AG04449 (cell line): ENCODE results near the gene POMP.

Source experiments
- CTCF ChIA-PET: fragments of 350-600 bp; formaldehyde crosslinking; extraction: SDS; loops from one replicate; lab custom pipeline; 2021; ENCODE audit warnings: antibody characterized with exemption; lab: Yijun Ruan, JAX
- POLR2A ChIA-PET: fragments of 400-600, 350-600 bp; formaldehyde crosslinking; extraction: SDS; loops from one replicate; lab custom pipeline; 2020; ENCODE audit warnings: antibody characterized with exemption, inconsistent platforms; lab: Yijun Ruan, JAX
- DNase-seq: peaks from one replicate; pipeline ENCODE4 v3.0.0-alpha.2; 2010; ENCODE audit warnings: low read depth, low spot score
- H3K4me3 ChIP-seq: 2 replicates; pipeline ENCODE4 v1.5.1; 2011; ENCODE audit warnings: low read depth, mild to moderate bottlenecking, control low read depth, low read length
- CTCF ChIP-seq: IDR thresholded peaks from one replicate; pipeline ENCODE4 v1.5.1; 2011; ENCODE audit warnings: mild to moderate bottlenecking, moderate library complexity, low read length, control low read depth, inconsistent platforms; ENCODE audit not compliant: insufficient read depth; ENCODE audit errors: missing control alignments

Gene POMP

GRCh38 chr13:28657784-28658538 lies 969 bp upstream of the POMP start:
- no peak for DNase-seq
- POLR2A ChIA-PET = interaction anchor here (1.1 to 1.5 kb wide), 2 partner anchors 19 to 40 kb away, joined by 3 to 4 read pairs; no protein-coding TSS in a partner anchor
- CTCF ChIA-PET = interaction anchor here (0.6 to 4.9 kb wide), 9 partner anchors 9 to 393 kb away, joined by 3 to 24 read pairs (median 4); no protein-coding TSS in a partner anchor
- H3K4me3 ChIP-seq = peak overlapping the region; percentile 97
- no peak for TF ChIP-seq CTCF

DNA sequence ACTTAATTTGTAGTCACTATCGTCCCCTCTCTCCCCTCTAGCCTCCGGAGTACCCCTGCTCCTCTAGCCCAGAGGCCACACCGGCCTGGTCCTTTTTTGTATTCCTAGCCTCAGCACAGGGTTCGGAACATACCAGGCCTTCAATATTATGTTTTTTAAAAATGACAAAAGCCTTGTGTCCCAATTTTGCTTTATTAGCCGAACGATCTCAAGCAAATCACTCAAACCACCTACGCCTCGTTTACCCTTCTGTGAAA lies 463 bp upstream of the POMP start:
- TF ChIP-seq CTCF = no peak
- ChIA-PET POLR2A (interaction anchor here (1.0 to 1.5 kb wide), 3 partner anchors 19 to 169 kb away, joined by 3 to 4 read pairs (median 3); no protein-coding TSS in a partner anchor), CTCF (interaction anchor here (0.6 to 4.9 kb wide), 9 partner anchors 14 to 394 kb away, joined by 3 to 24 read pairs (median 4); no protein-coding TSS in a partner anchor)
- peak overlapping the region; percentile 97 for H3K4me3 ChIP-seq
- no peak for DNase-seq

DNA sequence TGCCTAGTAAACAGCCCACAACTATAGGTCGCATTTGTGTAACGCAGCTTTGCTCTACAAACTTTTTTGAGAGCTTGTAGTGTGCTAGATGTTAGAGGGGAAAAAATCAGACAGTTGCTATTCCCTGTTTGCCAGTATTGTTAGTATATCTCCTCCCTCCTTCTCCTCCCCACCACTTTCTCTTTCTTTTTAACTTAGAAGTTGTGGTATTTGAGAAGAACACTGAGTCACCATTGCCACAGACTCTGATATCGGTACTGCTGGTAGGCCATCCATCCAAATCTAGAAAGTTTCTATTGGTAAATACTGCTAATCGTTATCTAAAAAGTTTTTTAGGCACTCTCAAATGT lies 666 bp downstream of the POMP start:
- CTCF ChIA-PET = interaction anchor here (1.1 to 4.9 kb wide), 7 partner anchors 21 to 359 kb away, joined by 3 to 24 read pairs (median 4); no protein-coding TSS in a partner anchor

DNA sequence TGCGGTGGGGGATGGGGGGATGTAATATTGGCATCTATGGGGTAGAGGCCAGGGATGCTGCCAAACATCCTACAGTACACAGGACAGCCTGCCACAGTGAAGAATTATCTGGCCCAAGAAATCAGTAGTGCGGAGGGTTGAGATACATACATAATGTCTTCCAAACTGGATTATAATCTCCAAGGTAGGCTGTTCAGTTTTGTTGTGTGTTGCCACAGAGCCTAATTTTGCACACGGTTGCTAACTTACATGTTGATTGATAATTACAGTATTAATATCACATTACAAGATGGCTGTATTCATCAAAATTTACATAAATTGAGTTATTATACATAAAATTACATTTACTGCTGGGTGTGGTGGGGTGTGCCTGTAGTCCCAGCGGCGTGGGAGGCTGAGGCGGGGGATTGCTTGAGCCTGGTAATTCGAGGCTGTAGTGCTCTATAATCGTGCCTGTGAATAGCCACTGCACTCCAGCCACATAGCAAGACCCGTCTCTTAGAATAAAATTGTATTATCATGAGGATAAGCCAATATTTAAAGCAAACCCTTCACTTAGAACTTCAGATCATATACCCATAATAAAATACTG lies 8.1 kb downstream of the POMP start:
- H3K4me3 ChIP-seq = no peak overlapping the region
- POLR2A ChIA-PET = no interaction called here
- DNase-seq = no peak
- CTCF ChIA-PET = interaction anchor here (1.2 kb wide), 1 partner anchor 12 kb away, joined by 3 read pairs; no protein-coding TSS in a partner anchor
- TF ChIP-seq CTCF = no peak

More for the DNA sequence above, 666 bp downstream of the POMP start:
- POLR2A ChIA-PET = interaction anchor here (1.1 to 1.5 kb wide), 2 partner anchors 38 to 102 kb away, joined by 3 to 4 read pairs; no protein-coding TSS in a partner anchor
- no peak for DNase-seq
- no peak for TF ChIP-seq CTCF
- H3K4me3 ChIP-seq = peak overlapping the region; percentile 97

DNA sequence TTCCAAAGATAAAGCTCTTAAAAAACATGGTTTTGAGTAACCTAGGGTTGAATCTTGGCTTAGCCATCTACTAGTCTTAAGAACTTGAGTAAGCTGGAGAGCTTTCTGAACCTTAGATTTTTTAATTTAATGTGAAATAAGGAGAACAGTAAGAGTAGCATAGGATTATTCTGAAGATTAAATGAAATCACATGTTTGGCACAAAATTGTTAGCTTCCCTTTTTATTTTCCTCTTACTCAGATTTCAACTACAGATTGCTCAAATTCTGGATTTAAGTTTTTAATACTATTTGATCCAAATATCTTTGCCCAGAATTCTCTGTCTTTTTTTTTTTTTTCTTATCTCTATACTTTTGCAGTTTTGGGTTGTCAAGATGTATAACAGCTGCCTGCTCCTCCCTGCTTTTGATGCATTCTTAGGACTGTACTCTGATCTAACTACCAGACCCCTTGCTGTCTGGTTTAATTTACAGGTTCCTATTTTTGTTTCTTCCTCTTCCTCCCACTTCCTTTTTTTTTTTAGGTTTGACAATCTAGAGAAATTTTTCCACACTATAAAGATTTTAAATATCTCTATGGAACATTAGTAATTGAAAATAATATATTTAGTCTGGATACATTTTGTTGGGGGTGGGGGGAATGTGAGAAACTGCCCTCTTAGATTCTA lies 12.3 kb downstream of the POMP start:
- POLR2A ChIA-PET = no interaction called here
- no peak for TF ChIP-seq CTCF
- CTCF ChIA-PET = interaction anchor here (1.4 to 12.1 kb wide), 2 partner anchors 8 to 124 kb away, joined by 7 to 203 read pairs; no protein-coding TSS in a partner anchor
- DNase-seq = no peak
- H3K4me3 ChIP-seq = no peak overlapping the region
